ENCODE data around the gene TNKS1BP1.

Gene TNKS1BP1

GRCh38 chr11:57273448-57274058 is 51.2 kb downstream of the TNKS1BP1 start:
- no peak overlapping the region for H3K27ac ChIP-seq
- TF ChIP-seq, protein P1, sequence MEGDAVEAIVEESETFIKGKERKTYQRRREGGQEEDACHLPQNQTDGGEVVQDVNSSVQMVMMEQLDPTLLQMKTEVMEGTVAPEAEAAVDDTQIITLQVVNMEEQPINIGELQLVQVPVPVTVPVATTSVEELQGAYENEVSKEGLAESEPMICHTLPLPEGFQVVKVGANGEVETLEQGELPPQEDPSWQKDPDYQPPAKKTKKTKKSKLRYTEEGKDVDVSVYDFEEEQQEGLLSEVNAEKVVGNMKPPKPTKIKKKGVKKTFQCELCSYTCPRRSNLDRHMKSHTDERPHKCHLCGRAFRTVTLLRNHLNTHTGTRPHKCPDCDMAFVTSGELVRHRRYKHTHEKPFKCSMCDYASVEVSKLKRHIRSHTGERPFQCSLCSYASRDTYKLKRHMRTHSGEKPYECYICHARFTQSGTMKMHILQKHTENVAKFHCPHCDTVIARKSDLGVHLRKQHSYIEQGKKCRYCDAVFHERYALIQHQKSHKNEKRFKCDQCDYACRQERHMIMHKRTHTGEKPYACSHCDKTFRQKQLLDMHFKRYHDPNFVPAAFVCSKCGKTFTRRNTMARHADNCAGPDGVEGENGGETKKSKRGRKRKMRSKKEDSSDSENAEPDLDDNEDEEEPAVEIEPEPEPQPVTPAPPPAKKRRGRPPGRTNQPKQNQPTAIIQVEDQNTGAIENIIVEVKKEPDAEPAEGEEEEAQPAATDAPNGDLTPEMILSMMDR (IDR thresholded peaks at IDR 0.05): no peak
- TF ChIP-seq ZFX (IDR thresholded peaks at IDR 0.05; ENCODE audit: borderline replicate concordance): no peak

GRCh38 chr11:57269571-57270021 is 55.2 kb downstream of the TNKS1BP1 start:
- TF ChIP-seq ZFX (IDR thresholded peaks at IDR 0.05; ENCODE audit: borderline replicate concordance): no peak
- TF ChIP-seq, protein P1 (IDR thresholded peaks at IDR 0.05): no peak
- no peak overlapping the region for H3K27ac ChIP-seq

DNA sequence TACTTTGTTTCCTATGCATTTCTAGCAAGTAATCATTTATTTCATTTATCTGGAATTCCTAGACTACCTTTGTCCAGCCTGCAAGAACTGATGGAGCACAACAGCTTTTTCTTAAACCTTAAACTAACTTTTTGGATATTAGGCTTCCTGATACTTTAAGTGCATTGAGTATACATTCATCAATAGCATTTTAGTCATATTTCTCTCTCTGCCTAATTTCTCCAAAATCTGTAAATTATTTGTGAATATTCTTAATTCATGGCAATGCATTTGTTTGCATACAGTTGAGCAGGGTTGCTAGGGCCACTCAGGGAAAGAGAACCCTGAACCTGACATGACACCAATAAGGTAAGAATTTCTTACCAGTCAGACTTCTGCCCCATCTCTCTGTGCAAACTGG is 58.6 kb downstream of the TNKS1BP1 start:
- H3K27ac ChIP-seq: no peak overlapping the region
- TF ChIP-seq, protein P1 (IDR thresholded peaks at IDR 0.05): no peak
- no peak for TF ChIP-seq ZFX (IDR thresholded peaks at IDR 0.05; ENCODE audit: borderline replicate concordance)

DNA sequence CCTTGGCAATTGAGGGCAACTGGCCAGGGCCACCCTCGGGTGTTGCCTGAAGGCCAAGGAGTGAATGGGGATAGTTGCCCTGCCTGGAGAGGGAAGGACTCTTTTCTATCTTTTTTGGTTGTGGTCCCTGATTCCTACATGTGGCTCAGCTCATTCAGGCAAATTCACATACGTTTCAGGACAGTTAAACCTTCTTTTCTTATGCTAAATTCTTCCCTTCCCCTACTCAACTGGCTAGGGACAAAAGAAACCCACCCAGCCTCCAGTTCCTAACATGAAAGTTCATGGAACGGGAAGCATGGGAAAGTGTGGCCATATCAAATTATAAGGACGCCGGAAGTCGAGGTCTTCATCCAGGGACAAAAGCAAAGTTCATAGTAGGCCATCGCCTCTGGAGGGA is 61.4 kb downstream of the TNKS1BP1 start:
- H3K27ac ChIP-seq: no peak overlapping the region
- TF ChIP-seq ZFX (IDR thresholded peaks at IDR 0.05; ENCODE audit: borderline replicate concordance): no peak
- TF ChIP-seq, protein P1 (IDR thresholded peaks at IDR 0.05): no peak

DNA sequence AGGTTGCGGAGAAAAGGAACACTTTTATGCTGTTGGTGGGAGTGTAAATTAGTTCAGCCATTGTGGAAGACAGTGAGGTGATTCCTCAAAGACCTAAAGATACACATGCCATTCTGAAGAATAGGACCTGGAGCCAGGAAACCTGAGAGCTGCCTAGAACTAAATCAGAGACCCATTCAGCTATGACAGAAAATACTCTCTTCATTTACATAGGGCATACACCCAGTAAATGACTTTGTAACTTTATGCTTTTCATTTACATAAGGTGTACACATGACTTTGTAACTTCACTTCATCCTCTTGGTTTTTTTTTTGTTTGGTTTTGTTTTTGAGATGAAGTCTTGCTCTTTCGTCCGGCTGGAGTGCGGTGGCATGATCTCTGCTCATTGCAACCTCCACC is 62.6 kb downstream of the TNKS1BP1 start:
- TF ChIP-seq ZFX (IDR thresholded peaks at IDR 0.05; ENCODE audit: borderline replicate concordance): no peak
- TF ChIP-seq, protein P1 (IDR thresholded peaks at IDR 0.05): no peak
- no peak overlapping the region for H3K27ac ChIP-seq

- H3K27ac ChIP-seq: no peak overlapping the region
- TF ChIP-seq ZFX (IDR thresholded peaks at IDR 0.05; ENCODE audit: borderline replicate concordance): no peak
- TF ChIP-seq, protein P1 (IDR thresholded peaks at IDR 0.05): no peak
These were observed 63.6 kb downstream of the TNKS1BP1 start for GRCh38 chr11:57260937-57261783.

GRCh38 chr11:57256119-57256518 is 68.6 kb downstream of the TNKS1BP1 start:
- no peak overlapping the region for H3K27ac ChIP-seq
- TF ChIP-seq, protein P1 (IDR thresholded peaks at IDR 0.05): no peak
- no peak for TF ChIP-seq ZFX (IDR thresholded peaks at IDR 0.05; ENCODE audit: borderline replicate concordance)
